Activated naive CD4-positive, alpha-beta T cell treated with anti-CD3 and anti-CD28 coated beads for 36 hours (primary cell): Measurements from ENCODE around the gene NTM. TPM values are rescaled to one million over a fixed set of nuclear protein-coding genes. Genes with fewer than 3 reads are reported as not detected.

Source experiments
- CTCF ChIA-PET: fragments of 350-600 bp; sonication (Branson Sonifier 250); formaldehyde crosslinking; loops from one replicate; lab custom pipeline; 2021; ENCODE audit warnings: antibody characterized with exemption; lab: Charles Lee
- DNase-seq: peaks from one replicate; pipeline ENCODE4 v3.0.0-alpha.2; 2020
- H3K27ac Mint-ChIP-seq: one replicate; pipeline ENCODE4 v1.8.0; 2021; ENCODE audit warnings: mild to moderate bottlenecking, mixed read lengths
- H3K27me3 Mint-ChIP-seq: one replicate; pipeline ENCODE4 v1.8.0; 2021; ENCODE audit warnings: low read depth, mixed read lengths
- H3K36me3 Mint-ChIP-seq: one replicate; pipeline ENCODE4 v1.8.0; 2021; ENCODE audit warnings: low read depth, mixed read lengths
- H3K4me1 Mint-ChIP-seq: one replicate; pipeline ENCODE4 v1.8.0; 2021; ENCODE audit warnings: low read depth, mixed read lengths
- H3K4me3 Mint-ChIP-seq: one replicate; pipeline ENCODE4 v1.8.0; 2021; ENCODE audit warnings: mild to moderate bottlenecking, moderate library complexity, mixed read lengths
- H3K9me3 Mint-ChIP-seq: one replicate; pipeline ENCODE4 v1.8.0; 2021; ENCODE audit warnings: mixed read lengths
- intact Hi-C: fragments of 100-400 bp; cut with micrococcal nuclease; formaldehyde crosslinking; loops from one replicate; pipeline ENCODE4 v1.15.1; 2023
- total RNA-seq, 2 experiments: library from RNA; stranded (reverse); gene quantifications; one replicate each; pipeline ENCODE4 v1.2.3, GENCODE V29; 2021

The NTM gene
- total RNA-seq, 2 experiments from 2014 or later: not detected

- no peak overlapping the region for H3K4me3 Mint-ChIP-seq
- H3K4me1 Mint-ChIP-seq: no peaks in the 10 kb centered on the region
- H3K9me3 Mint-ChIP-seq: peaks cover 3% of the 10 kb centered on the region
- no peaks in the 10 kb centered on the region for H3K36me3 Mint-ChIP-seq
- H3K27ac Mint-ChIP-seq: no peak overlapping the region
- no peak for DNase-seq
- peaks cover 3% of the 10 kb centered on the region for H3K27me3 Mint-ChIP-seq
- CTCF ChIA-PET: no interaction called here
- intact Hi-C loops: no loop called here
Measured at GRCh38 chr11:131864228-131864627, 493.8 kb downstream of the NTM start.

- intact Hi-C loops: loop anchor here (5.0 kb wide), 1 partner anchor 261 kb away; no protein-coding TSS in a partner anchor
- CTCF ChIA-PET: no interaction called here
- no peak overlapping the region for H3K27ac Mint-ChIP-seq
- H3K36me3 Mint-ChIP-seq: no peaks in the 10 kb centered on the region
- H3K4me3 Mint-ChIP-seq: no peak overlapping the region
- no peak for DNase-seq
- H3K27me3 Mint-ChIP-seq: peaks cover 3% of the 10 kb centered on the region
- H3K4me1 Mint-ChIP-seq: no peaks in the 10 kb centered on the region
- H3K9me3 Mint-ChIP-seq: peaks cover 3% of the 10 kb centered on the region
Measured at GRCh38 chr11:131865860-131866259, 495.4 kb downstream of the NTM start.

GRCh38 chr11:131866535-131867400, 496.4 kb downstream of the NTM start:
- Mint-ChIP-seq H3K27me3 (peaks cover 3% of the 10 kb centered on the region), H3K36me3 (no peaks in the 10 kb centered on the region), H3K4me1 (no peaks in the 10 kb centered on the region)

GRCh38 chr11:131867457-131868257, 497.2 kb downstream of the NTM start:
- peak; percentile 20 for DNase-seq
- intact Hi-C loops: loop anchor here (5.0 kb wide), 1 partner anchor 260 kb away; no protein-coding TSS in a partner anchor

More at GRCh38 chr11:131866535-131867400, 496.4 kb downstream of the NTM start:
- no peak overlapping the region for H3K4me3 Mint-ChIP-seq
- H3K9me3 Mint-ChIP-seq: peaks cover 3% of the 10 kb centered on the region
- no peak for DNase-seq
- CTCF ChIA-PET: no interaction called here
- intact Hi-C loops: loop anchor here (5.0 kb wide), 1 partner anchor 261 kb away; no protein-coding TSS in a partner anchor
- no peak overlapping the region for H3K27ac Mint-ChIP-seq

GRCh38 chr11:131868629-131869507, 498.5 kb downstream of the NTM start:
- Mint-ChIP-seq H3K9me3 (peaks cover 3% of the 10 kb centered on the region), H3K27ac (no peak overlapping the region), H3K4me1 (no peaks in the 10 kb centered on the region), H3K36me3 (no peaks in the 10 kb centered on the region), H3K27me3 (no peaks in the 10 kb centered on the region), H3K4me3 (no peak overlapping the region)
- DNase-seq: no peak
- CTCF ChIA-PET: no interaction called here
- intact Hi-C loops: loop anchor here (5.0 kb wide), 1 partner anchor 258 kb away; no protein-coding TSS in a partner anchor

More at GRCh38 chr11:131867457-131868257, 497.2 kb downstream of the NTM start:
- CTCF ChIA-PET: interaction anchor here (0.6 to 1.0 kb wide), 2 partner anchors 259 to 515 kb away, joined by 3 to 4 read pairs; no protein-coding TSS in a partner anchor
- Mint-ChIP-seq H3K27ac (no peak overlapping the region), H3K27me3 (peaks cover 3% of the 10 kb centered on the region), H3K9me3 (peaks cover 3% of the 10 kb centered on the region), H3K4me3 (no peak overlapping the region), H3K36me3 (no peaks in the 10 kb centered on the region), H3K4me1 (no peaks in the 10 kb centered on the region)

- intact Hi-C loops: no loop called here
- Mint-ChIP-seq H3K4me3 (no peak overlapping the region), H3K36me3 (no peaks in the 10 kb centered on the region), H3K4me1 (no peaks in the 10 kb centered on the region), H3K9me3 (peaks cover 3% of the 10 kb centered on the region), H3K27me3 (no peaks in the 10 kb centered on the region), H3K27ac (no peak overlapping the region)
- CTCF ChIA-PET: interaction anchor here (0.8 kb wide), 1 partner anchor 12 kb away, joined by 3 read pairs; no protein-coding TSS in a partner anchor
- no peak for DNase-seq
Measured at GRCh38 chr11:131870305-131870704, 499.9 kb downstream of the NTM start.

- intact Hi-C loops: no loop called here
- Mint-ChIP-seq H3K27ac (no peak overlapping the region), H3K36me3 (no peaks in the 10 kb centered on the region), H3K27me3 (no peaks in the 10 kb centered on the region), H3K4me3 (no peak overlapping the region), H3K9me3 (peaks cover under 1% of the 10 kb centered on the region), H3K4me1 (no peaks in the 10 kb centered on the region)
- no peak for DNase-seq
- CTCF ChIA-PET: no interaction called here
Measured at GRCh38 chr11:131871006-131871405, 500.6 kb downstream of the NTM start.

GRCh38 chr11:131874070-131874469, 503.7 kb downstream of the NTM start:
- no peaks in the 10 kb centered on the region for H3K36me3 Mint-ChIP-seq
- no peaks in the 10 kb centered on the region for H3K4me1 Mint-ChIP-seq
- H3K9me3 Mint-ChIP-seq: no peaks in the 10 kb centered on the region
- intact Hi-C loops: no loop called here
- no peak overlapping the region for H3K27ac Mint-ChIP-seq
- no peak overlapping the region for H3K4me3 Mint-ChIP-seq
- no peaks in the 10 kb centered on the region for H3K27me3 Mint-ChIP-seq
- no peak for DNase-seq
- CTCF ChIA-PET: no interaction called here

GRCh38 chr11:131875611-131876010, 505.2 kb downstream of the NTM start:
- Mint-ChIP-seq H3K9me3 (no peaks in the 10 kb centered on the region), H3K36me3 (no peaks in the 10 kb centered on the region), H3K4me3 (no peak overlapping the region), H3K27ac (no peak overlapping the region), H3K4me1 (no peaks in the 10 kb centered on the region), H3K27me3 (no peaks in the 10 kb centered on the region)
- intact Hi-C loops: no loop called here
- no peak for DNase-seq
- CTCF ChIA-PET: no interaction called here

- Mint-ChIP-seq H3K36me3 (no peaks in the 10 kb centered on the region), H3K27me3 (no peaks in the 10 kb centered on the region), H3K4me1 (no peaks in the 10 kb centered on the region), H3K4me3 (no peak overlapping the region), H3K27ac (no peak overlapping the region), H3K9me3 (no peaks in the 10 kb centered on the region)
- no peak for DNase-seq
- intact Hi-C loops: no loop called here
- CTCF ChIA-PET: no interaction called here
Measured at GRCh38 chr11:131877246-131877942, 507.0 kb downstream of the NTM start.

- no peaks in the 10 kb centered on the region for H3K36me3 Mint-ChIP-seq
- CTCF ChIA-PET: no interaction called here
- no peaks in the 10 kb centered on the region for H3K9me3 Mint-ChIP-seq
- no peak overlapping the region for H3K4me3 Mint-ChIP-seq
- no peak for DNase-seq
- H3K27ac Mint-ChIP-seq: no peak overlapping the region
- intact Hi-C loops: no loop called here
- H3K27me3 Mint-ChIP-seq: no peaks in the 10 kb centered on the region
- H3K4me1 Mint-ChIP-seq: no peaks in the 10 kb centered on the region
Measured at GRCh38 chr11:131880316-131880715, 509.9 kb downstream of the NTM start.
